Measurements from ENCODE around the gene CAMK2D.

- TF ChIP-seq POLR2AphosphoS5 (IDR thresholded peaks at IDR 0.05; ENCODE audit: low read depth, low read length) (no peak), TAF1 (IDR thresholded peaks at IDR 0.05; ENCODE audit: borderline replicate concordance, insufficient read depth, low read length) (no peak), SIN3A (IDR thresholded peaks at IDR 0.05; ENCODE audit: borderline replicate concordance, insufficient read depth, low read length) (no peak), REST (IDR thresholded peaks at IDR 0.05; ENCODE audit: insufficient read depth in 1 of 2, low read depth in 2 of 2, low read length in 2 of 2) (no peak)
These were observed 259.1 kb downstream of the CAMK2D start for GRCh38 chr4:113502476-113502875.

All from PFSK-1 (cell line).